Esophagus (tissue), 2 donors: Measurements from ENCODE around the gene SPHK1. TPM values are rescaled to one million over a fixed set of nuclear protein-coding genes. Genes with fewer than 3 reads are reported as not detected.
A peak's percentile ranks its signal among the peaks of the same experiment; 100 is the strongest.
"Not testable (repeated sequence)": the region's sequence is repeated elsewhere in the genome, so short reads cannot be mapped to it uniquely, and the experiment has no call there.

Experiments used
- H3K27ac ChIP-seq, 2 donors: one replicate each; pipeline ENCODE4 v1.5.1; 2013; ENCODE audit warnings: low read depth in 2 of 2, mild to moderate bottlenecking in 2 of 2, inconsistent platforms in 1 of 2, low read length in 1 of 2, moderate library complexity in 1 of 2
- H3K27me3 ChIP-seq, 2 donors: one replicate each; pipeline ENCODE4 v1.6.1; 2013; ENCODE audit warnings: low read length in 2 of 2, control low read depth in 1 of 2, mild to moderate bottlenecking in 1 of 2; ENCODE audit not compliant: insufficient read depth in 2 of 2, control insufficient read depth in 1 of 2
- H3K36me3 ChIP-seq, 2 donors: one replicate each; pipeline ENCODE4 v1.6.1; 2013; ENCODE audit warnings: low read length in 1 of 2; ENCODE audit not compliant: control insufficient read depth in 2 of 2, insufficient read depth in 2 of 2
- H3K4me1 ChIP-seq, 2 donors: one replicate each; pipeline ENCODE4 v1.6.1; 2013; ENCODE audit warnings: low read length in 1 of 2; ENCODE audit not compliant: control insufficient read depth in 2 of 2, insufficient read depth in 2 of 2
- H3K4me3 ChIP-seq, 2 donors: one replicate each; pipeline ENCODE4 v1.5.1; 2013; ENCODE audit warnings: low read length in 2 of 2, mild to moderate bottlenecking in 2 of 2, low read depth in 1 of 2, moderate library complexity in 1 of 2
- H3K9me3 ChIP-seq, 2 donors: one replicate each; pipeline ENCODE4 v1.6.1; 2013; ENCODE audit warnings: mild to moderate bottlenecking in 2 of 2, low read depth in 1 of 2, low read length in 1 of 2, moderate library complexity in 1 of 2; ENCODE audit not compliant: control insufficient read depth in 2 of 2, insufficient read depth in 1 of 2
- WGBS, 2 donors: extraction: QIAGEN DNeasy Blood & Tissue Kit; methylation state at CpG; one replicate each; pipeline ENCODE4 v1.1.7; 2013; 5-methylcytosine and 5-hydroxymethylcytosine counted together
- polyA plus RNA-seq, 2 donors: library from polyadenylated mRNA; stranded (reverse); fragments of 200-250 nt; gene quantifications; one replicate each; pipeline ENCODE4 v1.2.3, GENCODE V29; 2013
- donor health status: healthy with polysubstance abuse.
- donor health status: Bipolar disorder and iron deficiency.

SPHK1 gene
- polyA plus RNA-seq: 10 to 100 TPM; 20.5 to 23.0 TPM

DNA sequence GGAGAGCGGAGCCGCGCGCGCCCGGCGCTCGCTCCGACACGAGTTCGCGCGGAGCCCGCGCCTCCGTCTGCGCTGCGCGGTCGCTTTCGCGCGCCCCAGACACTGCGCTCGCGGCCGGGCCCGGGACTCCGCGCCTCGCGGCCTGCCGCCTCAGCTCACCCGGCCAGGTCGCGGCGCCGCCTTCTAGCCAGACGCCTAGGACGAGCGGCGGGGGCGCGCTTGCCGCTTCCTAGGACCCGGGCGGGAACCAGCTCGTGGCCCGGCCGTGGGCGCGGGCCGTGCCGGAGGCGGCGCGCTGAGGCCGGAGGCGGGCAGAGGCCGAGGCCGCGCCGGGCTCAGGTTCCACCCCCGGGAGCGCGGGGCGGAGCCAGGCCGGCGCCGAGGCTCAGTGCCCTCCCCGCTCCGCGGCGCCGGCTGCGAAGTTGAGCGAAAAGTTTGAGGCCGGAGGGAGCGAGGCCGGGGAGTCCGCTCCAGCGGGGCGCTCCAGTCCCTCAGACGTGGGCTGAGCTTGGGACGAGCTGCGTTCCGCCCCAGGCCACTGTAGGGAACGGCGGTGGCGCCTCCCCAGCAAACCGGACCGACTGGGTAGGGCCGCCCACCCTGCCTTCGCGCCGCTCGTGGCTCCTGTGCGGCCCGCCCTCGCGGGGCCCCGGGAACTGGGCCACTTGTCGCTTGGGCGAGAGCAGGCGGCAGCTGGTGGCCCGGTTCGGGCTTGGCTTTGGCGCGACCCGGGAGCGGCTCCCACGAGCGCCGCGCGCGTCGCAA is at the start of gene SPHK1:
Gene SPHK1 (plus strand): TSS at position 388 of the 765 bp plus-strand sequence. CDS start 1,036 bp downstream, outside the sequence.
- H3K4me1 ChIP-seq: peaks cover 0 to 17% of the 10 kb centered on the region in 2 donors
- WGBS, 2 donors: 0 to 1% methylated on average over 96 to 118 of the region's 118 CpGs
- H3K36me3 ChIP-seq: peaks cover 0 to 7% of the 10 kb centered on the region in 2 donors
- no peaks in the 10 kb centered on the region for H3K27me3 ChIP-seq
- H3K4me3 ChIP-seq: peak within 1 kb of the TSS; percentile 65 to 69
- peak within 1 kb of the TSS; percentile 87 to 89 for H3K27ac ChIP-seq
- no peaks in the 10 kb centered on the region for H3K9me3 ChIP-seq

GRCh38 chr17:76335716-76336381 is 48.6 kb upstream of the SPHK1 start:
- 96 to 98% methylated on average over 9 of the region's 9 CpGs for WGBS, 2 donors
- H3K4me3 ChIP-seq: no peak overlapping the region
- H3K9me3 ChIP-seq: no peaks in the 10 kb centered on the region
- peaks cover 0 to 3% of the 10 kb centered on the region in 2 donors for H3K36me3 ChIP-seq
- no peak overlapping the region for H3K27ac ChIP-seq
- H3K4me1 ChIP-seq: no peaks in the 10 kb centered on the region
- H3K27me3 ChIP-seq: no peaks in the 10 kb centered on the region

GRCh38 chr17:76336756-76337412 is 47.5 kb upstream of the SPHK1 start:
- WGBS, 2 donors: 90 to 95% methylated on average over 7 of the region's 7 CpGs
- Histone ChIP-seq H3K27ac (no peak overlapping the region), H3K9me3 (no peaks in the 10 kb centered on the region), H3K4me1 (no peaks in the 10 kb centered on the region), H3K36me3 (peaks cover 0 to 4% of the 10 kb centered on the region in 2 donors), H3K27me3 (no peaks in the 10 kb centered on the region), H3K4me3 (no peak overlapping the region)

- 86 to 92% methylated on average over 6 of the region's 6 CpGs for WGBS, 2 donors
- Histone ChIP-seq H3K9me3 (no peaks in the 10 kb centered on the region), H3K4me1 (no peaks in the 10 kb centered on the region), H3K27me3 (no peaks in the 10 kb centered on the region), H3K27ac (no peak overlapping the region), H3K36me3 (peaks cover 0 to 8% of the 10 kb centered on the region in 2 donors), H3K4me3 (no peak overlapping the region)
Measured at GRCh38 chr17:76337413-76337777, 47.0 kb upstream of the SPHK1 start.

- H3K9me3 ChIP-seq: no peaks in the 10 kb centered on the region
- H3K27me3 ChIP-seq: no peaks in the 10 kb centered on the region
- no peak overlapping the region for H3K4me3 ChIP-seq
- 97 to 98% methylated on average over 6 of the region's 6 CpGs for WGBS, 2 donors
- peaks cover 0 to 14% of the 10 kb centered on the region in 2 donors for H3K36me3 ChIP-seq
- no peak overlapping the region for H3K27ac ChIP-seq
- H3K4me1 ChIP-seq: no peaks in the 10 kb centered on the region
Measured at GRCh38 chr17:76341301-76341700, 43.1 kb upstream of the SPHK1 start.

DNA sequence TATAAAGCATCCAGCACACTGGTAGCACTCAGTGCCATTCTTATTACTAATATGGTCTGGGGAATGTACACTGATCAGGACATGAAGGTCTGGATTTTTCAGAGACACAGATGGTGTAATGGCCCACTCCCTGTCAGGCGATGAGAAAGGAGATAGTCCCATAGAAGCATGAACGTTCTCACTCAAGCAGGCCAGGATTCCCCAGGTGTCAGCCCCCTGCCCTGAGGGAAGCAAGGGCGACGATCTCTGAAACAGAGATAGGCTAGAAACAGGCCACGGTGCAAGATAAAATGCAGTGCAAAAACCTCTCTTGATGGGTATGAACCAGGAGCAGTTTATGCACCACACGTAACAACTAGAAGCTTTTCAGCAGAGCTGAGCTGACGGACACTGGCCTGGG is 41.3 kb upstream of the SPHK1 start:
- no peak overlapping the region for H3K27ac ChIP-seq
- no peaks in the 10 kb centered on the region for H3K9me3 ChIP-seq
- H3K4me1 ChIP-seq: no peaks in the 10 kb centered on the region
- no peaks in the 10 kb centered on the region for H3K27me3 ChIP-seq
- no peak overlapping the region for H3K4me3 ChIP-seq
- H3K36me3 ChIP-seq: peaks cover 4 to 17% of the 10 kb centered on the region in 2 donors
- WGBS, 2 donors: 94 to 95% methylated on average over 7 of the region's 7 CpGs

- no peaks in the 10 kb centered on the region for H3K9me3 ChIP-seq
- WGBS, 2 donors: 92 to 97% methylated on average over 14 of the region's 14 CpGs
- no peak overlapping the region for H3K27ac ChIP-seq
- H3K36me3 ChIP-seq: peaks cover 4 to 17% of the 10 kb centered on the region in 2 donors
- H3K4me1 ChIP-seq: no peaks in the 10 kb centered on the region
- H3K27me3 ChIP-seq: no peaks in the 10 kb centered on the region
- no peak overlapping the region for H3K4me3 ChIP-seq
Measured at GRCh38 chr17:76345377-76345974, 38.9 kb upstream of the SPHK1 start.

- not testable (repeated sequence) for H3K4me1 ChIP-seq, H3K9me3 ChIP-seq, H3K4me3 ChIP-seq, H3K27ac ChIP-seq, H3K27me3 ChIP-seq
- peaks cover 4 to 16% of the 10 kb centered on the region in 2 donors for H3K36me3 ChIP-seq
- 95 to 96% methylated on average over 11 of the region's 11 CpGs for WGBS, 2 donors
Measured at GRCh38 chr17:76346936-76347335, 37.5 kb upstream of the SPHK1 start.

DNA sequence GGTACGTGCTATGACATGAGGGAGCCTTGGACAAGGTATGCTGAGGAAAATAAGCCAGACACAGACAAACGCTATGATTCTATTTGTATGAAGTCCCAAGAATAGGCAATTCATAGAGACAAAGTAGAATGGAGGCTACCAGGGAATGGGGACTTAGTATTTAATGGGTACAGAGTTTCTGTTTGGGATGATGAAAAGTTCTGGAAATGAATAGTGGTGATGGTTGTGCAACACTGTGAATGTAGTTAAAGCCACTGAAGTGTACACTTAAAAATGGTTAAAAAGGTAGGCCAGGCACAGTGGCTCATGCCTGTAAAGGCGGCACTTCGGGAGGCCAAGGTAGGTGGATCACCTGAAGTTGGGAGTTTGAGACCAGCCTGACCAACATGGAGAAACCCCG is 33.9 kb upstream of the SPHK1 start:
- Histone ChIP-seq H3K27me3 (no peaks in the 10 kb centered on the region), H3K4me1 (peaks cover 0 to 3% of the 10 kb centered on the region in 2 donors), H3K27ac (no peak overlapping the region), H3K9me3 (no peaks in the 10 kb centered on the region), H3K36me3 (peaks cover 4 to 8% of the 10 kb centered on the region in 2 donors), H3K4me3 (no peak overlapping the region)
- WGBS, 2 donors: 95% methylated on average over 5 of the region's 5 CpGs
